ENCODE results near the gene OPCML.

The OPCML gene

GRCh38 chr11:132605825-132606570 lies 926.3 kb downstream of the OPCML start:
- Histone ChIP-seq H3F3A (ENCODE audit: insufficient read depth, low read length) (no peaks in the 10 kb centered on the region), H3K9me2 (ENCODE audit: low read depth, low read length) (no peaks in the 10 kb centered on the region), H3K4me2 (ENCODE audit: low read length) (no peak overlapping the region), H3K79me2 (ENCODE audit: insufficient read depth, low read length) (no peaks in the 10 kb centered on the region), H3K36me3 (ENCODE audit: insufficient read depth, low read length) (no peaks in the 10 kb centered on the region), H3K4me1 (ENCODE audit: insufficient read depth, low read length, severe bottlenecking) (no peaks in the 10 kb centered on the region), H3K4me3 (ENCODE audit: low read depth, low read length, poor library complexity, severe bottlenecking) (no peak overlapping the region), H3K27me3 (ENCODE audit: insufficient read depth, low read length) (no peaks in the 10 kb centered on the region), H3K9me3 (ENCODE audit: low read length) (no peaks in the 10 kb centered on the region), H3K9ac (ENCODE audit: low read length) (no peak overlapping the region), H2AFZ (ENCODE audit: low read length) (no peak overlapping the region), H3K27ac (ENCODE audit: low read depth, low read length, poor library complexity, severe bottlenecking) (no peak overlapping the region), H4K20me1 (ENCODE audit: insufficient read depth, low read length) (no peaks in the 10 kb centered on the region)
- TF ChIP-seq EZH2 (IDR thresholded peaks at IDR 0.05; ENCODE audit: borderline replicate concordance, low read length) (no peak), CTCF (IDR thresholded peaks at IDR 0.05; ENCODE audit: low read length) (no peak)

GRCh38 chr11:132604431-132604830 lies 927.9 kb downstream of the OPCML start:
- H2AFZ ChIP-seq (ENCODE audit: low read length): no peak overlapping the region
- H3K9me3 ChIP-seq (ENCODE audit: low read length): no peaks in the 10 kb centered on the region
- no peak overlapping the region for H3K4me3 ChIP-seq (ENCODE audit: low read depth, low read length, poor library complexity, severe bottlenecking)
- no peak overlapping the region for H3K27ac ChIP-seq (ENCODE audit: low read depth, low read length, poor library complexity, severe bottlenecking)
- H3K4me1 ChIP-seq (ENCODE audit: insufficient read depth, low read length, severe bottlenecking): no peaks in the 10 kb centered on the region
- no peak overlapping the region for H3K9ac ChIP-seq (ENCODE audit: low read length)
- no peaks in the 10 kb centered on the region for H3K79me2 ChIP-seq (ENCODE audit: insufficient read depth, low read length)
- no peaks in the 10 kb centered on the region for H3F3A ChIP-seq (ENCODE audit: insufficient read depth, low read length)
- no peaks in the 10 kb centered on the region for H3K27me3 ChIP-seq (ENCODE audit: insufficient read depth, low read length)
- no peaks in the 10 kb centered on the region for H3K9me2 ChIP-seq (ENCODE audit: low read depth, low read length)
- TF ChIP-seq CTCF (IDR thresholded peaks at IDR 0.05; ENCODE audit: low read length): no peak
- TF ChIP-seq EZH2 (IDR thresholded peaks at IDR 0.05; ENCODE audit: borderline replicate concordance, low read length): no peak
- H3K4me2 ChIP-seq (ENCODE audit: low read length): no peak overlapping the region
- H4K20me1 ChIP-seq (ENCODE audit: insufficient read depth, low read length): no peaks in the 10 kb centered on the region
- H3K36me3 ChIP-seq (ENCODE audit: insufficient read depth, low read length): no peaks in the 10 kb centered on the region

- H3K27ac ChIP-seq (ENCODE audit: low read depth, low read length, poor library complexity, severe bottlenecking): no peak overlapping the region
- no peak overlapping the region for H3K4me2 ChIP-seq (ENCODE audit: low read length)
- H3K27me3 ChIP-seq (ENCODE audit: insufficient read depth, low read length): no peaks in the 10 kb centered on the region
- no peaks in the 10 kb centered on the region for H3F3A ChIP-seq (ENCODE audit: insufficient read depth, low read length)
- H3K4me1 ChIP-seq (ENCODE audit: insufficient read depth, low read length, severe bottlenecking): no peaks in the 10 kb centered on the region
- H3K9me2 ChIP-seq (ENCODE audit: low read depth, low read length): no peaks in the 10 kb centered on the region
- no peaks in the 10 kb centered on the region for H3K79me2 ChIP-seq (ENCODE audit: insufficient read depth, low read length)
- H3K9me3 ChIP-seq (ENCODE audit: low read length): no peaks in the 10 kb centered on the region
- H3K36me3 ChIP-seq (ENCODE audit: insufficient read depth, low read length): no peaks in the 10 kb centered on the region
- H4K20me1 ChIP-seq (ENCODE audit: insufficient read depth, low read length): no peaks in the 10 kb centered on the region
- TF ChIP-seq CTCF (IDR thresholded peaks at IDR 0.05; ENCODE audit: low read length) (no peak), EZH2 (IDR thresholded peaks at IDR 0.05; ENCODE audit: borderline replicate concordance, low read length) (no peak)
- no peak overlapping the region for H3K4me3 ChIP-seq (ENCODE audit: low read depth, low read length, poor library complexity, severe bottlenecking)
- no peak overlapping the region for H3K9ac ChIP-seq (ENCODE audit: low read length)
- no peak overlapping the region for H2AFZ ChIP-seq (ENCODE audit: low read length)
These were observed 930.4 kb downstream of the OPCML start for GRCh38 chr11:132601875-132602274.

Measured in OCI-LY1 (cell line).